Endothelial cell of umbilical vein (primary cell): ENCODE measurements around the gene DNAJA4. TPM values are rescaled to one million over a fixed set of nuclear protein-coding genes. Genes with fewer than 3 reads are reported as not detected.

Experiments
- BruUV-seq: library from RNA; stranded (reverse); fragments of 400-500 nt; replicated peaks from 2 replicates; lab custom pipeline; 2021; lab: Mats Ljungman, UMichigan
- CTCF ChIA-PET: fragments of 300-600, 350-600 bp; sonication (Branson Sonifier 250); formaldehyde crosslinking; loops from one replicate; lab custom pipeline; 2021; ENCODE audit warnings: antibody characterized with exemption, inconsistent platforms; lab: Charles Lee
- POLR2A ChIA-PET: fragments of 300-600, 350-600 bp; sonication (Branson Sonifier 250); formaldehyde crosslinking; loops from one replicate; lab custom pipeline; 2021; ENCODE audit warnings: antibody characterized with exemption, inconsistent platforms; lab: Charles Lee
- DNase-seq: peaks from one replicate; pipeline ENCODE4 v3.0.0-alpha.2; 2011; ENCODE audit warnings: low read depth, low spot score
- FAIRE-seq: peaks from 2 replicates; lab custom pipeline; 2011; peaks lifted over from hg19 to GRCh38; lab: Jason Lieb, UNC
- H2AFZ ChIP-seq: 2 replicates; pipeline ENCODE4 v1.6.0; 2012; ENCODE audit warnings: low read depth, low read length, control low read depth, inconsistent platforms
- H3K27ac ChIP-seq: 2 replicates; pipeline ENCODE4 v1.5.1; 2011; ENCODE audit warnings: low read depth, mild to moderate bottlenecking, control low read depth, low read length, moderate library complexity; ENCODE audit not compliant: insufficient read depth
- H3K27me3 ChIP-seq, 2 experiments: 2 replicates each; pipeline versions ENCODE4 v1.6.0 to v1.6.1; 2011; ENCODE audit warnings: low read length in 2 of 2, mixed read lengths in 1 of 2; ENCODE audit not compliant: control insufficient read depth in 2 of 2, insufficient read depth in 2 of 2
- H3K36me3 ChIP-seq, 2 experiments: 2 replicates in 1 of 2; 3 replicates in 1 of 2; pipeline ENCODE4 v1.5.1; 2011; ENCODE audit warnings: low read length in 2 of 2, mild to moderate bottlenecking in 1 of 2, moderate library complexity in 1 of 2; ENCODE audit not compliant: control insufficient read depth in 2 of 2, insufficient read depth in 2 of 2; ENCODE audit errors: extremely low read depth in 1 of 2
- H3K4me1 ChIP-seq: 3 replicates; pipeline ENCODE4 v1.5.1; 2011; ENCODE audit warnings: mild to moderate bottlenecking, low read length; ENCODE audit not compliant: control insufficient read depth, insufficient read depth; ENCODE audit errors: extremely low read depth
- H3K4me2 ChIP-seq: 2 replicates; pipeline ENCODE4 v1.6.1; 2011; ENCODE audit warnings: low read length, control low read depth, mixed read lengths; ENCODE audit not compliant: insufficient read depth
- H3K4me3 ChIP-seq, 3 experiments: fragments of 200-600 bp in 1 of 3; sonication (generic), shearing (Covaris generic) in 1 of 3; replicated peaks in 1 of 3; 2 replicates each; pipeline ENCODE4 v1.5.1; 2011 to 2016; ENCODE audit warnings: control low read depth in 3 of 3, low read length in 3 of 3, mild to moderate bottlenecking in 2 of 3, inconsistent platforms in 1 of 3, low read depth in 1 of 3, moderate library complexity in 1 of 3; ENCODE audit not compliant: insufficient read depth in 1 of 3
- H3K79me2 ChIP-seq: 2 replicates; pipeline ENCODE4 v1.6.0; 2012; ENCODE audit warnings: low read length, inconsistent platforms; ENCODE audit not compliant: control insufficient read depth, insufficient read depth
- H3K9ac ChIP-seq: replicated peaks from 2 replicates; pipeline ENCODE3; 2011; ENCODE audit warnings: low read length, control low read depth; ENCODE audit not compliant: insufficient read depth; ENCODE audit errors: extremely low read depth
- H3K9me1 ChIP-seq: replicated peaks from 3 replicates; pipeline ENCODE4 v1.6.0; 2011; ENCODE audit warnings: mild to moderate bottlenecking, low read length; ENCODE audit not compliant: control insufficient read depth, insufficient read depth; ENCODE audit errors: extremely low read depth
- H3K9me3 ChIP-seq: replicated peaks from 2 replicates; pipeline ENCODE4 v1.5.1; 2012; ENCODE audit warnings: low read length, inconsistent platforms; ENCODE audit not compliant: control insufficient read depth, insufficient read depth
- H4K20me1 ChIP-seq: replicated peaks from 2 replicates; pipeline ENCODE3; 2011; ENCODE audit warnings: mild to moderate bottlenecking, low read length; ENCODE audit not compliant: control insufficient read depth, insufficient read depth; ENCODE audit errors: extremely low read depth
- EZH2 ChIP-seq: IDR thresholded peaks from 2 replicates; pipeline ENCODE4 v1.6.1; 2012; ENCODE audit warnings: borderline replicate concordance, low read depth, mild to moderate bottlenecking, moderate library complexity, low read length, inconsistent platforms; ENCODE audit not compliant: severe bottlenecking
- FOS ChIP-seq: IDR thresholded peaks from 2 replicates; pipeline ENCODE4 v1.6.1; 2011; ENCODE audit warnings: mild to moderate bottlenecking, low read length, moderate library complexity, borderline replicate concordance; ENCODE audit not compliant: insufficient read depth
- GATA2 ChIP-seq: IDR thresholded peaks from 2 replicates; pipeline ENCODE4 v1.7.0; 2011; ENCODE audit warnings: low read depth, mild to moderate bottlenecking, moderate library complexity, mixed read lengths, low read length; ENCODE audit not compliant: insufficient read length, insufficient read depth
- JUN ChIP-seq: IDR thresholded peaks from 2 replicates; pipeline ENCODE4 v1.6.1; 2011; ENCODE audit warnings: borderline replicate concordance, low read depth; ENCODE audit not compliant: insufficient read length, insufficient read depth
- MAX ChIP-seq: IDR thresholded peaks from 2 replicates; pipeline ENCODE4 v1.6.1; 2011; ENCODE audit not compliant: insufficient read depth, insufficient read length
- MYC ChIP-seq: IDR thresholded peaks from one replicate; pipeline ENCODE4 v1.6.1; 2011; ENCODE audit warnings: mild to moderate bottlenecking, low read depth, low read length
- POLR2A ChIP-seq: IDR thresholded peaks from 2 replicates; pipeline ENCODE4 v1.6.1; 2012; ENCODE audit warnings: low read depth, mild to moderate bottlenecking, control low read depth, low read length
- POLR2AphosphoS5 ChIP-seq: IDR thresholded peaks from 2 replicates; pipeline ENCODE4 v1.6.1; 2012; ENCODE audit warnings: low read depth, mild to moderate bottlenecking, control low read depth, low read length, moderate library complexity; ENCODE audit not compliant: insufficient read depth
- dilution Hi-C: fragments of 300-500 bp; cut with MboI; formaldehyde crosslinking; loops from one replicate; pipeline ENCODE4 v1.15.0; 2019; ENCODE audit warnings: low sequenced_read_pairs; ENCODE audit not compliant: extremely low pct_ligation_motif_present
- intact Hi-C: fragments of 100-400 bp; cut with micrococcal nuclease; formaldehyde crosslinking; loops from one replicate; pipeline ENCODE4 v1.10.0; 2022
- polyA plus RNA-seq, 4 experiments: library from polyadenylated mRNA; depleted of rRNA in 3 of 4; stranded (reverse) in 3 of 4; unstranded in 1 of 4; fragments of >200 nt; gene quantifications; 2 replicates each; pipeline versions ENCODE4 v1.2.1 to v1.2.3, GENCODE V29; 2011 to 2012; ENCODE audit warnings: missing spikeins in 1 of 4
- total RNA-seq: library from RNA; stranded (reverse); gene quantifications from 2 replicates; pipeline ENCODE4 v1.2.3, GENCODE V29; 2021
- TF ChIP-seq, protein P1 (sequence below), 2 donors: IDR thresholded peaks; 1 replicate in 1 of 2; 2 replicates in 1 of 2; pipeline ENCODE4 v1.5.1; 2011; ENCODE audit warnings: low read length in 2 of 2, mild to moderate bottlenecking in 2 of 2, moderate library complexity in 2 of 2, control low read depth in 1 of 2, inconsistent platforms in 1 of 2, low read depth in 1 of 2; ENCODE audit not compliant: insufficient read depth in 1 of 2; ENCODE audit errors: extremely low read depth in 1 of 2

DNAJA4 gene
- total and polyA plus RNA-seq, 2 donors (not counting 3 experiments of a cell fraction or from before 2014, with no cell fraction given): 17.3 to 21.3 TPM

- Histone ChIP-seq H3K4me2 (no peak overlapping the region), H4K20me1 (no peaks in the 10 kb centered on the region), H3K9me3 (no peaks in the 10 kb centered on the region), H3K4me3 (no peak overlapping the region), H3K9ac (no peak overlapping the region), H3K4me1 (no peaks in the 10 kb centered on the region), H3K79me2 (no peaks in the 10 kb centered on the region), H2AFZ (no peak overlapping the region), H3K36me3 (peaks cover 5 to 21% of the 10 kb centered on the region in 2 experiments), H3K27ac (no peak overlapping the region), H3K9me1 (no peaks in the 10 kb centered on the region), H3K27me3 (no peaks in the 10 kb centered on the region)
- POLR2A ChIA-PET: no interaction called here
- BruUV-seq: no TSS peak
- FAIRE-seq: no peak
- intact Hi-C loops: no loop called here
- CTCF ChIA-PET: interaction anchor here (1.4 kb wide), 2 partner anchors 10 to 12 kb away, joined by 3 to 7 read pairs; no protein-coding TSS in a partner anchor
- no peak for TF ChIP-seq JUN
- no peak for DNase-seq
- dilution Hi-C loops: no loop called here
Measured at GRCh38 chr15:78282324-78282723, 18.0 kb downstream of the DNAJA4 start.

GRCh38 chr15:78284758-78285157 lies 20.4 kb downstream of the DNAJA4 start:
- TF ChIP-seq MYC (no peak), GATA2 (no peak), JUN (no peak), POLR2AphosphoS5 (no peak), MAX (no peak), POLR2A (no peak), EZH2 (no peak), FOS (no peak)
- TF ChIP-seq, protein P1, sequence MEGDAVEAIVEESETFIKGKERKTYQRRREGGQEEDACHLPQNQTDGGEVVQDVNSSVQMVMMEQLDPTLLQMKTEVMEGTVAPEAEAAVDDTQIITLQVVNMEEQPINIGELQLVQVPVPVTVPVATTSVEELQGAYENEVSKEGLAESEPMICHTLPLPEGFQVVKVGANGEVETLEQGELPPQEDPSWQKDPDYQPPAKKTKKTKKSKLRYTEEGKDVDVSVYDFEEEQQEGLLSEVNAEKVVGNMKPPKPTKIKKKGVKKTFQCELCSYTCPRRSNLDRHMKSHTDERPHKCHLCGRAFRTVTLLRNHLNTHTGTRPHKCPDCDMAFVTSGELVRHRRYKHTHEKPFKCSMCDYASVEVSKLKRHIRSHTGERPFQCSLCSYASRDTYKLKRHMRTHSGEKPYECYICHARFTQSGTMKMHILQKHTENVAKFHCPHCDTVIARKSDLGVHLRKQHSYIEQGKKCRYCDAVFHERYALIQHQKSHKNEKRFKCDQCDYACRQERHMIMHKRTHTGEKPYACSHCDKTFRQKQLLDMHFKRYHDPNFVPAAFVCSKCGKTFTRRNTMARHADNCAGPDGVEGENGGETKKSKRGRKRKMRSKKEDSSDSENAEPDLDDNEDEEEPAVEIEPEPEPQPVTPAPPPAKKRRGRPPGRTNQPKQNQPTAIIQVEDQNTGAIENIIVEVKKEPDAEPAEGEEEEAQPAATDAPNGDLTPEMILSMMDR (IDR thresholded peaks at IDR 0.05; ENCODE audit: extremely low read depth in 1 of 2, insufficient read depth in 1 of 2, low read depth in 1 of 2, low read length in 2 of 2): no peak
- H2AFZ ChIP-seq: no peak overlapping the region
- no peak for FAIRE-seq
- no peaks in the 10 kb centered on the region for H3K27me3 ChIP-seq
- H3K9ac ChIP-seq: no peak overlapping the region
- H3K4me3 ChIP-seq: no peak overlapping the region
- intact Hi-C loops (no loop called here), dilution Hi-C loops (no loop called here)
- H3K36me3 ChIP-seq: peaks cover 3 to 22% of the 10 kb centered on the region in 2 experiments
- CTCF ChIA-PET: interaction anchor here (1.0 kb wide), 2 partner anchors 13 to 24 kb away, joined by 3 read pairs; no protein-coding TSS in a partner anchor
- H3K79me2 ChIP-seq: no peaks in the 10 kb centered on the region
- H3K27ac ChIP-seq: no peak overlapping the region
- POLR2A ChIA-PET: no interaction called here
- H3K4me2 ChIP-seq: no peak overlapping the region
- no peak for DNase-seq
- H3K9me3 ChIP-seq: no peaks in the 10 kb centered on the region
- no TSS peak for BruUV-seq
- no peaks in the 10 kb centered on the region for H4K20me1 ChIP-seq
- no peaks in the 10 kb centered on the region for H3K4me1 ChIP-seq
- H3K9me1 ChIP-seq: no peaks in the 10 kb centered on the region
